SK-N-SH (cell line): Measurements from ENCODE around the gene FNDC10. TPM values are rescaled to one million over a fixed set of nuclear protein-coding genes. Genes with fewer than 3 reads are reported as not detected.

Experiments used
- CTCF ChIA-PET: fragments of 300-600, 350-600 bp; formaldehyde crosslinking; extraction: SDS; loops from one replicate; lab custom pipeline; 2021; lab: Yijun Ruan, JAX
- POLR2A ChIA-PET: fragments of 350-600 bp; sonication (Branson Sonifier 250); formaldehyde crosslinking; extraction: SDS; loops from one replicate; lab custom pipeline; 2020; ENCODE audit warnings: antibody characterized with exemption, inconsistent platforms; lab: Yijun Ruan, JAX
- DNase-seq: peaks from one replicate; pipeline ENCODE4 v3.0.0; 2012
- H2AFZ ChIP-seq: fragments of 200-600 bp; sonication (generic); 2 replicates; pipeline ENCODE4 v1.8.1; 2016; ENCODE audit warnings: antibody characterized with exemption, mild to moderate bottlenecking, low read depth
- H3F3A ChIP-seq: fragments of 200-600 bp; sonication (generic); replicated peaks from 2 replicates; pipeline ENCODE3; 2016; ENCODE audit warnings: antibody characterized with exemption, mild to moderate bottlenecking; ENCODE audit not compliant: insufficient read depth
- H3K27ac ChIP-seq, 2 experiments: fragments of 200-500 bp in 1 of 2; fragments of 200-600 bp in 1 of 2; sonication (Bioruptor generic) in 1 of 2; sonication (generic), shearing (Covaris generic) in 1 of 2; 2 replicates each; pipeline versions ENCODE4 v1.5.1 to v1.6.1; 2014 to 2016; ENCODE audit warnings: low read depth in 2 of 2, inconsistent platforms in 1 of 2, low read length in 1 of 2, mild to moderate bottlenecking in 1 of 2, mixed read lengths in 1 of 2
- H3K27me3 ChIP-seq: fragments of 200-600 bp; sonication (generic), shearing (Covaris generic); 2 replicates; pipeline ENCODE4 v1.6.1; 2016; ENCODE audit warnings: mixed run types; ENCODE audit not compliant: insufficient read depth
- H3K36me3 ChIP-seq, 2 experiments: fragments of 200-500 bp in 1 of 2; fragments of 200-600 bp in 1 of 2; sonication (Bioruptor generic) in 1 of 2; sonication (generic) in 1 of 2; replicated peaks in 1 of 2; 2 replicates each; pipeline versions ENCODE3 to v1.5.1; 2014 to 2016; ENCODE audit warnings: low read length in 1 of 2, mild to moderate bottlenecking in 1 of 2; ENCODE audit not compliant: insufficient read depth in 2 of 2, control insufficient read depth in 1 of 2
- H3K4me1 ChIP-seq, 2 experiments: fragments of 200-500 bp in 1 of 2; fragments of 200-600 bp in 1 of 2; sonication (Bioruptor generic) in 1 of 2; sonication (generic), shearing (Covaris generic) in 1 of 2; 2 replicates each; pipeline versions ENCODE4 v1.5.1 to v1.6.1; 2014 to 2016; ENCODE audit warnings: low read depth in 1 of 2, low read length in 1 of 2, mixed run types in 1 of 2; ENCODE audit not compliant: insufficient read depth in 2 of 2, control insufficient read depth in 1 of 2
- H3K4me2 ChIP-seq: fragments of 200-600 bp; sonication (generic), shearing (Covaris generic); 2 replicates; pipeline ENCODE4 v1.6.1; 2017; ENCODE audit warnings: mixed run types
- H3K4me3 ChIP-seq, 2 experiments: fragments of 200-500 bp in 1 of 2; fragments of 200-600 bp in 1 of 2; sonication (Bioruptor generic) in 1 of 2; sonication (generic), shearing (Covaris generic) in 1 of 2; 2 replicates each; pipeline versions ENCODE4 v1.5.1 to v1.8.1; 2014 to 2016; ENCODE audit warnings: low read depth in 2 of 2, inconsistent platforms in 1 of 2, low read length in 1 of 2, mild to moderate bottlenecking in 1 of 2, mixed read lengths in 1 of 2, moderate library complexity in 1 of 2
- H3K79me2 ChIP-seq: fragments of 200-600 bp; sonication (generic); 2 replicates; pipeline ENCODE4 v1.8.1; 2017; ENCODE audit warnings: mild to moderate bottlenecking; ENCODE audit not compliant: insufficient read depth
- H3K9ac ChIP-seq: fragments of 200-600 bp; sonication (generic); 2 replicates; pipeline ENCODE4 v1.6.1; 2017; ENCODE audit warnings: mixed run types
- H3K9me2 ChIP-seq: fragments of 200-600 bp; sonication (generic); 2 replicates; pipeline ENCODE4 v1.6.1; 2017; ENCODE audit warnings: mixed run types
- H3K9me3 ChIP-seq: fragments of 200-600 bp; sonication (generic); 2 replicates; pipeline ENCODE4 v1.6.1; 2017; ENCODE audit warnings: mixed run types, mild to moderate bottlenecking, moderate library complexity
- H4K20me1 ChIP-seq: fragments of 200-600 bp; sonication (generic); 2 replicates; pipeline ENCODE4 v1.6.1; 2017; ENCODE audit warnings: mild to moderate bottlenecking, mixed run types; ENCODE audit not compliant: insufficient read depth
- EZH2phosphoT487 ChIP-seq: fragments of 200-600 bp; sonication (generic); IDR thresholded peaks from 2 replicates; pipeline ENCODE4 v1.6.1; 2017; ENCODE audit warnings: low read depth, mixed run types, mild to moderate bottlenecking, antibody characterized with exemption, moderate library complexity, borderline replicate concordance
- FOSL2 ChIP-seq: IDR thresholded peaks from 2 replicates; pipeline ENCODE4 v1.4.0; 2012; ENCODE audit warnings: low read depth, mild to moderate bottlenecking, moderate library complexity, borderline replicate concordance
- FOXM1 ChIP-seq: IDR thresholded peaks from 2 replicates; pipeline ENCODE4 v1.4.0; 2012; ENCODE audit warnings: low read depth, mild to moderate bottlenecking
- GATA2 ChIP-seq: sonication (generic); formaldehyde crosslinking; IDR thresholded peaks from 2 replicates; pipeline ENCODE4 v1.5.0; 2020; ENCODE audit warnings: mild to moderate bottlenecking, missing genetic modification reagents
- JUND ChIP-seq: IDR thresholded peaks from 2 replicates; pipeline ENCODE4 v1.4.0; 2012
- NRF1 ChIP-seq: IDR thresholded peaks from 2 replicates; pipeline ENCODE4 v1.6.1; 2012; ENCODE audit warnings: low read depth, mild to moderate bottlenecking, low read length
- POLR2AphosphoS5 ChIP-seq: IDR thresholded peaks from 2 replicates; pipeline ENCODE4 v1.6.1; 2012; ENCODE audit warnings: low read depth, low read length
- SMC3 ChIP-seq: IDR thresholded peaks from 2 replicates; pipeline ENCODE4 v1.6.1; 2012; ENCODE audit warnings: low read depth, low read length, improper control_type of control experiment
- WGBS: methylation state at CpG from one replicate; pipeline ENCODE4 v1.1.6; 2017; ENCODE audit warnings: low lambda C conversion rate; 5-methylcytosine and 5-hydroxymethylcytosine counted together
- polyA plus RNA-seq, 3 experiments: library from polyadenylated mRNA; depleted of rRNA; stranded (reverse); fragments of >200 nt; gene quantifications; 2 replicates each; pipeline ENCODE4 v1.2.3, GENCODE V29; 2012
- TF ChIP-seq, protein P1 (sequence below): IDR thresholded peaks from 2 replicates; pipeline ENCODE4 v1.4.0; 2012; ENCODE audit warnings: low read depth, borderline replicate concordance
- TF ChIP-seq, protein P2 (sequence below): fragments of 200-600 bp; sonication (generic); IDR thresholded peaks from 2 replicates; pipeline ENCODE4 v1.6.1; 2017; ENCODE audit warnings: antibody characterized with exemption, mild to moderate bottlenecking, moderate library complexity
- TF ChIP-seq, protein P3 (sequence below): IDR thresholded peaks from 2 replicates; pipeline ENCODE4 v1.4.0; 2012; ENCODE audit warnings: low read depth, borderline replicate concordance
- TF ChIP-seq, protein P4 (sequence below): IDR thresholded peaks from 2 replicates; pipeline ENCODE4 v1.4.0; 2012; ENCODE audit warnings: low read depth

Gene FNDC10
- polyA plus RNA-seq, 1 of the 3 experiments (the other 2 are of a cell fraction), result 6.7 TPM

DNA sequence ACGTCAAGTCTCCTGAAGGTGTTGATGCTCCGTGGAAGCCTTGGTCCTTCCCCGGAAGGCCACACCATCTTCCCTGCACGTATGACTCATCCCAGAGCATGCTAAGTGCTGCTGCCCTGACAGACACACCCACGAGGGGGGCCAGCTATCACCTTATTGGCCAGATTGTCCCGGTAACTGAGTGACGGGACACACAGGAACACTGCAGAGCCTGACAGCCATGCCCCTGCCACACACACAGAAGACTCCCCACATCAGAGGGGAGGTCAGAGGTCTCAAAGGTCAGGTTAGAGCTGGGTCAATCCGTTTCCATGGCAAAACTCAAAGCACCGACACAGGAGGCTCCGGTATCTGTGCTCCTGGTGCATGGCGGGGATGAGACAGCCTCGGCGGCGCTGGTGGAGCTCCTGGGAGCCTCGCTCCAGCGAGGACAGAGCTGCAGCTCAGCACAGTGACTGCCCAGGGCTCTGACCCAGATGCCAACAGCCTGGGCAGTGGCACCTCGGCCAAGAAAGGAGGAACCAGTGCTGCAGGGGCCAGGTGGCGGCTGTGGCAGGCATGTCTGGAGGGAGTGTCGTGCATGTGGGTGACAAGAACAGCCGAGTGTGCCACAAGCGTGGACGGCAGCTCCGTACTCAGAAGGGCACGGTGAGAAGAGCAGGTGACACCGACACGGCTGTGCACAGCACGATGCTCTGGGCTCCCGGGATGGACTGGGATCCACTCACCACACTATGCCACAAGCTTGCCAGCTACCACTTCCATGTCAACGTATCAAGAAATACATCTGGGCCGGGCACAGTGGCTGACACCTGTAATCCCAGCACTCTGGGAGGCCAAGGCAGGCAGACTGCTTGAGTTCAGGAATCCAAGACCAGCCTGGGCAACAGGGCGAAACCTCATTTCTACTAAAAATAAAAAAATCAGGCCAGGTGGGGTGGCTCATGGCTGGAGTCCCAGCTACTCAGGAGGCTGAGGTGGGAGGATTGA is 44.7 kb downstream of the FNDC10 start:
- peaks cover 0 to 12% of the 10 kb centered on the region in 2 experiments for H3K36me3 ChIP-seq
- H3K4me1 ChIP-seq, result peaks cover 0 to 5% of the 10 kb centered on the region in 2 experiments; a peak in 1 of 4 replicates
- ChIA-PET POLR2A (interaction anchor here (0.8 to 1.0 kb wide), 2 partner anchors 11 to 60 kb away, joined by 3 read pairs; partner anchors contain the start of gene MIB2), CTCF (interaction anchor here (1.0 to 1.1 kb wide), 2 partner anchors 11 to 65 kb away, joined by 3 read pairs; no protein-coding TSS in a partner anchor)
- TF ChIP-seq EZH2phosphoT487 (no peak), FOSL2 (peak; percentile 42; the same call in 1 of the 2 replicates), JUND (0 out of 2 replicates have a peak, but pooled peaks have one; percentile 11), SMC3 (no peak), FOXM1 (no peak), NRF1 (no peak), GATA2 (CRISPR knock-in tag) (no peak), POLR2AphosphoS5 (no peak)
- TF ChIP-seq, protein P1, sequence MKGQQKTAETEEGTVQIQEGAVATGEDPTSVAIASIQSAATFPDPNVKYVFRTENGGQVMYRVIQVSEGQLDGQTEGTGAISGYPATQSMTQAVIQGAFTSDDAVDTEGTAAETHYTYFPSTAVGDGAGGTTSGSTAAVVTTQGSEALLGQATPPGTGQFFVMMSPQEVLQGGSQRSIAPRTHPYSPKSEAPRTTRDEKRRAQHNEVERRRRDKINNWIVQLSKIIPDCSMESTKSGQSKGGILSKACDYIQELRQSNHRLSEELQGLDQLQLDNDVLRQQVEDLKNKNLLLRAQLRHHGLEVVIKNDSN, result no peak
- TF ChIP-seq, protein P2, sequence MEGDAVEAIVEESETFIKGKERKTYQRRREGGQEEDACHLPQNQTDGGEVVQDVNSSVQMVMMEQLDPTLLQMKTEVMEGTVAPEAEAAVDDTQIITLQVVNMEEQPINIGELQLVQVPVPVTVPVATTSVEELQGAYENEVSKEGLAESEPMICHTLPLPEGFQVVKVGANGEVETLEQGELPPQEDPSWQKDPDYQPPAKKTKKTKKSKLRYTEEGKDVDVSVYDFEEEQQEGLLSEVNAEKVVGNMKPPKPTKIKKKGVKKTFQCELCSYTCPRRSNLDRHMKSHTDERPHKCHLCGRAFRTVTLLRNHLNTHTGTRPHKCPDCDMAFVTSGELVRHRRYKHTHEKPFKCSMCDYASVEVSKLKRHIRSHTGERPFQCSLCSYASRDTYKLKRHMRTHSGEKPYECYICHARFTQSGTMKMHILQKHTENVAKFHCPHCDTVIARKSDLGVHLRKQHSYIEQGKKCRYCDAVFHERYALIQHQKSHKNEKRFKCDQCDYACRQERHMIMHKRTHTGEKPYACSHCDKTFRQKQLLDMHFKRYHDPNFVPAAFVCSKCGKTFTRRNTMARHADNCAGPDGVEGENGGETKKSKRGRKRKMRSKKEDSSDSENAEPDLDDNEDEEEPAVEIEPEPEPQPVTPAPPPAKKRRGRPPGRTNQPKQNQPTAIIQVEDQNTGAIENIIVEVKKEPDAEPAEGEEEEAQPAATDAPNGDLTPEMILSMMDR, result no peak
- TF ChIP-seq, protein P3, sequence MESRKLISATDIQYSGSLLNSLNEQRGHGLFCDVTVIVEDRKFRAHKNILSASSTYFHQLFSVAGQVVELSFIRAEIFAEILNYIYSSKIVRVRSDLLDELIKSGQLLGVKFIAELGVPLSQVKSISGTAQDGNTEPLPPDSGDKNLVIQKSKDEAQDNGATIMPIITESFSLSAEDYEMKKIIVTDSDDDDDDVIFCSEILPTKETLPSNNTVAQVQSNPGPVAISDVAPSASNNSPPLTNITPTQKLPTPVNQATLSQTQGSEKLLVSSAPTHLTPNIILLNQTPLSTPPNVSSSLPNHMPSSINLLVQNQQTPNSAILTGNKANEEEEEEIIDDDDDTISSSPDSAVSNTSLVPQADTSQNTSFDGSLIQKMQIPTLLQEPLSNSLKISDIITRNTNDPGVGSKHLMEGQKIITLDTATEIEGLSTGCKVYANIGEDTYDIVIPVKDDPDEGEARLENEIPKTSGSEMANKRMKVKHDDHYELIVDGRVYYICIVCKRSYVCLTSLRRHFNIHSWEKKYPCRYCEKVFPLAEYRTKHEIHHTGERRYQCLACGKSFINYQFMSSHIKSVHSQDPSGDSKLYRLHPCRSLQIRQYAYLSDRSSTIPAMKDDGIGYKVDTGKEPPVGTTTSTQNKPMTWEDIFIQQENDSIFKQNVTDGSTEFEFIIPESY, result no peak
- TF ChIP-seq, protein P4, sequence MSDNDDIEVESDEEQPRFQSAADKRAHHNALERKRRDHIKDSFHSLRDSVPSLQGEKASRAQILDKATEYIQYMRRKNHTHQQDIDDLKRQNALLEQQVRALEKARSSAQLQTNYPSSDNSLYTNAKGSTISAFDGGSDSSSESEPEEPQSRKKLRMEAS, result peak; percentile 33; the same call in 1 of the 2 replicates
- 95% methylated on average over 21 of the region's 31 CpGs for WGBS
- no peaks in the 10 kb centered on the region for H3K27me3 ChIP-seq
- H3K4me2 ChIP-seq, result no peak overlapping the region
- peaks cover 11% of the 10 kb centered on the region; the same call in 1 of the 2 replicates for H4K20me1 ChIP-seq
- no peak overlapping the region for H2AFZ ChIP-seq
- H3K9me2 ChIP-seq, result no peaks in the 10 kb centered on the region
- H3K27ac ChIP-seq, result no peak overlapping the region
- H3K79me2 ChIP-seq, result peaks cover 55% of the 10 kb centered on the region
- peaks cover 3% of the 10 kb centered on the region for H3F3A ChIP-seq
- no peak overlapping the region for H3K4me3 ChIP-seq
- no peak for DNase-seq
- no peak overlapping the region for H3K9ac ChIP-seq
- H3K9me3 ChIP-seq, result no peaks in the 10 kb centered on the region
